ENCODE data around the gene NXPH3.
"Not testable (repeated sequence)": the region's sequence is repeated elsewhere in the genome, so short reads cannot be mapped to it uniquely, and the experiment has no call there.

The NXPH3 gene

DNA sequence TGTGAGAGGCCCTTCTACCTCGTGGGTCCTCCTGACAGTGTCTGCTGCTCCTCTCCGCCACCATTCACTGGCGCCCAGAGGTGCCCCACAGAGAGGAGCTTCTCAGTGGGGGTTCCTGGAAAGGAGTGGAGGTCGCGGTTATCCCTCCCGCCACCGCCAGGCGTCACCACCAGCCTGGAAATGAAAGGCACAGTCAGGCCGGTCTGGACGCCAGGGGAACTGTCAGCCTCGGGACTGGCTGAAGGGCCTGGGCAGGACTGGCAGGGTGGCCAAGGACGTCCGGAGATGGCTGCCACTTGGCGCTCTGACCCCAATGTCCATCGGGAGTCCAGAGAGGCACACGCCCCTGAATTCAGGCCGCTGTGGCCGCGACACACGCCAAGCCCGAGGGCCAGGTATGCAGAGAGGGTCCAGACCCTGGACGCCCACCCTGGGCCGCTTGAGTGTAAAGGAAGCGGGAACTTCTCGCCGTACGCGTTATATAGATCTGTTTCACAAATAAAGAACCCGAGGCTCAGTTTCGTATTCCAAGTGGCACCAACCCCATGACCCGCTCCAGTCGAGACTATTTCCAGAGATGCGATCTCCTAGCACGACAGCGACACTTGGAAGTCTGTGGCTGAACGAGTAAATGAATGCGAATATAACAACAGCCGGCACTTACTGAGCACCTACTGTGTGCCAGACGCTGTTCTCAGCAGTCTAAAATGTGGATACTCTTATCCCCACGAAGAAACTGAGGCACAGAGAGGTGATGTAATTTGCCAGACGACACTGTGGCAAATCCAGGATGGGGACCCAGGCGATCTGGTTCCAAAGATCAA is 7.6 kb upstream of the NXPH3 start:
- peak overlapping the region; percentile 55 for H3K4me3 ChIP-seq (ENCODE audit: low read depth, low read length)
- peak; percentile 93 for TF ChIP-seq CTCF (IDR thresholded peaks at IDR 0.05; ENCODE audit: low read depth, low read length, missing control alignments)
- H3K27ac ChIP-seq: no peak overlapping the region

DNA sequence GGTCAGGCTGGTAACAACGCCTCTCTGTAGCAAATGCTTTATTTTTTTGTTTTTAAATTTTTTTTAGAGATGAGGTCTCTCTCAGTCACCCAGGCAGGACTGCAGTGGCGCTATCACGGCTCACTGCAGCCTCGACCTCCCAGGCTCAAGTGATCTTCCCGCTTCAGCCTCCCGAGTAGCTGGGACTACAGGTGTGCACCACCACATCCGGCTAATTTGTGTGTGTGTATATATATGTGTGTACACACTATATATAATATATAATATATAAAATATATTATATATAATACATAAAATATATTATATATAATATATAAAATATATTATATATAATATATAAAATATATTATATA is 7.0 kb upstream of the NXPH3 start:
- H3K4me3 ChIP-seq (ENCODE audit: low read depth, low read length); H3K36me3 ChIP-seq (replicated peaks); H3K27me3 ChIP-seq (replicated peaks); DNase-seq; H3K27ac ChIP-seq; in situ Hi-C loops (cut with HindIII; ENCODE audit: low pct_ligation_motif_present, low sequenced_read_pairs): not testable (repeated sequence)

More for the DNA sequence above, 7.6 kb upstream of the NXPH3 start:
- peak; percentile 68 for DNase-seq
- in situ Hi-C loops (cut with HindIII; ENCODE audit: low pct_ligation_motif_present, low sequenced_read_pairs): no loop called here
- Histone ChIP-seq H3K36me3 (replicated peaks) (no peaks in the 10 kb centered on the region), H3K27me3 (replicated peaks) (peaks cover 6% of the 10 kb centered on the region)

DNA sequence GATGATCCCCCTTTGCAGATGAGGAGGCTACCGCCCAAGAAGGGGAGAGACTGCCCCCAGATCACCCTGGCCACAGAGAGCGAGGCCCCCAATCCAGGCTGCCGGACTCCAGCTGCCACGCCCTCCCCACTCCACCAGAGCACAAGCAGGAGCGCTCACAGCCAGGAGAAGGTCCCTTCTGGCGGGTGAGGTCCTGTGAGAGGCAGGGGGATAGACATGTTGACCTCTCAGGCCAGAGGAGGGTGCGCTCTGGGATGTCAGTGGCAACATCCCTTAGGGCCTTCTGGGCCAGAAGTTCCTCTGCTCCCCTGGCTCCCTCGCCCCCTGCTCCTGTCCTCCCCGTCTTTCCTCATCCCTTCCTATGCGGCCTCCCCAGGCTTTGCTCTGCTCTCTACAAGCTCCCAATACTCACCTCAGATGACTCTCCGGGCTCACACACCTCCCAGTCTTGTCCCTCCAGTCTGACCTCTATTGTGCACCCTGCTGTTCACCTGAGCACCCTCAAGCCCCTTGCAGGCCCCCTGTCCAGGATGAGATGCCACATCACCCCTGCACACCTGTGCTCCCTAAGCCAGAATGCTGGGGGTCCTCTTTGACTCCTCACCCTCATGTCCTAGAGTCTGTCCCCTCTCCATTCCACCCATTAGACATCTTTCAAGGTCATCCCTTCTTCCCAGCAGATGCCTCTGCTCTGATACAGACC is 5.0 kb upstream of the NXPH3 start:
- H3K36me3 ChIP-seq (replicated peaks): no peaks in the 10 kb centered on the region
- in situ Hi-C loops (cut with HindIII; ENCODE audit: low pct_ligation_motif_present, low sequenced_read_pairs): no loop called here
- H3K27ac ChIP-seq: no peak overlapping the region
- DNase-seq: no peak
- no peak overlapping the region for H3K4me3 ChIP-seq (ENCODE audit: low read depth, low read length)
- no peak for TF ChIP-seq CTCF (IDR thresholded peaks at IDR 0.05; ENCODE audit: low read depth, low read length, missing control alignments)
- H3K27me3 ChIP-seq (replicated peaks): peaks cover 6% of the 10 kb centered on the region

- no peak overlapping the region for H3K4me3 ChIP-seq (ENCODE audit: low read depth, low read length)
- in situ Hi-C loops (cut with HindIII; ENCODE audit: low pct_ligation_motif_present, low sequenced_read_pairs): no loop called here
- H3K36me3 ChIP-seq (replicated peaks): no peaks in the 10 kb centered on the region
- H3K27me3 ChIP-seq (replicated peaks): peaks cover 3% of the 10 kb centered on the region
- no peak for TF ChIP-seq CTCF (IDR thresholded peaks at IDR 0.05; ENCODE audit: low read depth, low read length, missing control alignments)
- DNase-seq: no peak
- H3K27ac ChIP-seq: no peak overlapping the region
These were observed 4.4 kb upstream of the NXPH3 start for GRCh38 chr17:49571283-49571682.

- TF ChIP-seq CTCF (IDR thresholded peaks at IDR 0.05; ENCODE audit: low read depth, low read length, missing control alignments): no peak
- DNase-seq: no peak
- no peaks in the 10 kb centered on the region for H3K36me3 ChIP-seq (replicated peaks)
- in situ Hi-C loops (cut with HindIII; ENCODE audit: low pct_ligation_motif_present, low sequenced_read_pairs): no loop called here
- H3K27me3 ChIP-seq (replicated peaks): peaks cover 3% of the 10 kb centered on the region
- H3K4me3 ChIP-seq (ENCODE audit: low read depth, low read length): no peak overlapping the region
- H3K27ac ChIP-seq: no peak overlapping the region
These were observed 3.9 kb upstream of the NXPH3 start for GRCh38 chr17:49571764-49572163.

DNA sequence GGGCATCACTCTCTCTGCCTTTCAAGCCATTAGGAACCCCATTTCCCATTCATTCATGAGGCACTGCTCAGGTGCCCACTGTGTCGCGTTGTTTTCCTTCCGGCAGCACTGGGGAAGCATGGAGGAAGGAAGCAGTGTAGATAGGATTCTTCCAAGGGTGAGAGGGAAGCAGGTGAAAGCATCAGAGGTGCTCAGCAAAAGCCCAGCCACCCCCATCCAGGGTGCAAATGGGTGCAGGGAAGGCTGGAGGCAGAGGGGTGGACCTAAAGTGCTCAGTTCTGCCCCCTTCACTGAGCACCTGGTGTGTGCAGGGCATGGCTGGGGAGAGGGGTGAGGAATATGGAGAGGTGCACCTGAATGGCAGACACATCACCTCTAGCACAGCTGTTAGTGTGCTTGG is 3.4 kb upstream of the NXPH3 start:
- no peak overlapping the region for H3K27ac ChIP-seq
- H3K4me3 ChIP-seq (ENCODE audit: low read depth, low read length): no peak overlapping the region
- in situ Hi-C loops (cut with HindIII; ENCODE audit: low pct_ligation_motif_present, low sequenced_read_pairs): no loop called here
- H3K36me3 ChIP-seq (replicated peaks): no peaks in the 10 kb centered on the region
- H3K27me3 ChIP-seq (replicated peaks): peaks cover 5% of the 10 kb centered on the region
- no peak for TF ChIP-seq CTCF (IDR thresholded peaks at IDR 0.05; ENCODE audit: low read depth, low read length, missing control alignments)
- DNase-seq: no peak
